ENCODE measurements around the gene GNB3. TPM values are rescaled to one million over a fixed set of nuclear protein-coding genes. Genes with fewer than 3 reads are reported as not detected.

GNB3 gene
- total RNA-seq, 1 donor: 1.7 TPM

DNA sequence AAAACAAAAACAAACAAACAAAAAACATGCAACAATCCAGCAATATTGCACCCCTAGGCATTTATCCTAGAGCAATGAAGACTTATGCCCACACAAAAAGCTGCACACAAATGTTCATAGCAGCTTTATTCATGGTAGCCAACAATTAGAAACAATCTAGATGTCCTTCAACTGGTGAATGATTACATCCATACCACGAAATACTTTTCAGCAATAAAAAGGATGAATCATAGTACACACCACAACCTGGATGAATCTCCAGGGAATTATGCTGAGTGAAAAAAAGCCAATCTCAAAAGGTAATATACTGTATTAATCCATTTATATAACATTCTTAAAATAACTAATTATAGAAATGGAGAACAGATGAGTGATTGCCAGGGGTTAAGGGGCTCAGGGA is 33.6 kb upstream of the GNB3 start:
- no peak for DNase-seq (ENCODE audit: low read depth)
- no peak overlapping the region for H3K4me3 ChIP-seq (ENCODE audit: low read depth, low read length)
- TF ChIP-seq, protein P1, sequence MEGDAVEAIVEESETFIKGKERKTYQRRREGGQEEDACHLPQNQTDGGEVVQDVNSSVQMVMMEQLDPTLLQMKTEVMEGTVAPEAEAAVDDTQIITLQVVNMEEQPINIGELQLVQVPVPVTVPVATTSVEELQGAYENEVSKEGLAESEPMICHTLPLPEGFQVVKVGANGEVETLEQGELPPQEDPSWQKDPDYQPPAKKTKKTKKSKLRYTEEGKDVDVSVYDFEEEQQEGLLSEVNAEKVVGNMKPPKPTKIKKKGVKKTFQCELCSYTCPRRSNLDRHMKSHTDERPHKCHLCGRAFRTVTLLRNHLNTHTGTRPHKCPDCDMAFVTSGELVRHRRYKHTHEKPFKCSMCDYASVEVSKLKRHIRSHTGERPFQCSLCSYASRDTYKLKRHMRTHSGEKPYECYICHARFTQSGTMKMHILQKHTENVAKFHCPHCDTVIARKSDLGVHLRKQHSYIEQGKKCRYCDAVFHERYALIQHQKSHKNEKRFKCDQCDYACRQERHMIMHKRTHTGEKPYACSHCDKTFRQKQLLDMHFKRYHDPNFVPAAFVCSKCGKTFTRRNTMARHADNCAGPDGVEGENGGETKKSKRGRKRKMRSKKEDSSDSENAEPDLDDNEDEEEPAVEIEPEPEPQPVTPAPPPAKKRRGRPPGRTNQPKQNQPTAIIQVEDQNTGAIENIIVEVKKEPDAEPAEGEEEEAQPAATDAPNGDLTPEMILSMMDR (IDR thresholded peaks at IDR 0.05; ENCODE audit: insufficient read depth, low read depth, low read length): no peak

DNA sequence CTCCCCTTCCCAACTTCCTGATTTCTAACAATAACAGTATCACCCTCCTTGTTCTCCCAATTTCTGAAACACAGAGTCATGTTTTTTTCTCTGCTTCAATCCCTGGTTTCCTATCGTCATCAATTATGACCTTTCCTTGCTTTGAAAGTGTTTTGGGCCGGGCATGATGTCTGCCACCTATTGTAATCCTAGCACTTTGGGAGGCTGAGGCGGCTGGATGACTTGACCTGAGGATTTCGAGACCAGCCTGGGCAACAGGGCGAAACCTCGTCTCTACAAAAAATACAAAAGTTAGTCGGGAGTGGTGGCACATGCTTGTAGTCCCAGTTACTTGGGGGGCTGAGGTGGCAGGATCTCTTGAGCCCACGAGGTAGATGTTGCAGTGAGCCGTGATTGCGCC is 31.7 kb upstream of the GNB3 start:
- DNase-seq (ENCODE audit: low read depth): no peak
- TF ChIP-seq, protein P1 (IDR thresholded peaks at IDR 0.05; ENCODE audit: insufficient read depth, low read depth, low read length): no peak

DNA sequence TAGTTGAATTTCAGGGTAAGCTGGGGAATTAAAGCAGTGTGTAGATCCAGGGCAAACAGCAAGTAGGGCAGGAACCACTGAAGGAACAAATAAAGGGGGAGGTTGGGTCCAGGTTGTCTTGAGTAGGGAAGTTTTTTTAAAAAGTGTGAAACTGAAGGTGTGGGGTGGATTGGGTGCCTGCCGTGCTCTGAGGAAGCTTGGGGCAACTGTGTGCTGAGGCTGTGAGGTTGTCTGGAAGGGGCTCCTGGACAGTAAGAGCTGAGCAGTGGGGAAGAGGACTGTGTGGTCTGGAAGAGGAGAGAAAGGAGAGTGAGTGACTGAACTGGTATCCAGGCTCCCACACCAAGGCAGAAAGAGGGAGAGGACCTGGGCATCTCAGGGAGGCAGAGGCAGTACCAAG is 30.0 kb upstream of the GNB3 start:
- no peak overlapping the region for H3K4me3 ChIP-seq (ENCODE audit: low read depth, low read length)
- TF ChIP-seq, protein P1 (IDR thresholded peaks at IDR 0.05; ENCODE audit: insufficient read depth, low read depth, low read length): no peak
- DNase-seq (ENCODE audit: low read depth): no peak

More for the DNA sequence above, 31.7 kb upstream of the GNB3 start:
- H3K4me3 ChIP-seq (ENCODE audit: low read depth, low read length): no peak overlapping the region

DNA sequence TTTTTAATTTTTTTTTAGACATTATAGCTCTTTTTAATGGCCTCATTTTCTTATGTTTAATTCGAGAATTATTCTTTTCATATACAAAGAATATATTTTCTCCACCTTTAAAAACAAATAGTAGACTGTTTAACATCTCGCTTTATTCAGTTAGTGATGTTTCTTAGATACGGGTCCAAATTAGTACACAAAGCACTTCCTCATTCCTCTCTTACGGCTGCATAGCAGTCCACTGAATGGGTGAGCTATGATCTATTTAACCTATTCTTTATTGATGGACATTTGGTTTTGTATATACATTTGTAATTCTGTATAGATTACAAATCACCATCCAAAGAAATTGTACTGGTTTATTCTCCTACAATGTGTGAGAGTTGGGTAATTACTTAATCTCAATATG is 27.4 kb upstream of the GNB3 start:
- DNase-seq (ENCODE audit: low read depth): no peak
- no peak overlapping the region for H3K4me3 ChIP-seq (ENCODE audit: low read depth, low read length)
- TF ChIP-seq, protein P1 (IDR thresholded peaks at IDR 0.05; ENCODE audit: insufficient read depth, low read depth, low read length): no peak

DNA sequence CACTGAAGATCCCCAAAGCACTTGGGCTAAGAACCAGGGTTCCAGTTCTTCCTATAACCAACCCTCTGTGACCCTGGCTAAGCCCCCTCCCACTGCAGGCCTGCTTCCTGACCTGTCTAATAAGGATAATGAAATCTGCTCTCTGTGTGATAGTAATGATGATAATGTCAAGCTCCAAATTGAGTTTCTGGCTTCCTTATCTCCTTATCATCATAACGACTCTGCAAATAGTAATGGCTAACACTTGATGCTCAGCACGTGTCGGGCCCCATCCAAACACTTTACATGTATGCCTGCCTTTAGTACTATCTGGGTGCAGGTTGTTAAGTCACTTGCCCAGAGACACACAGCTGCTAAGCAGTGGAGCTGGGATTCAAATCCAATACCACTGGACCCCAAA is 24.1 kb upstream of the GNB3 start:
- DNase-seq (ENCODE audit: low read depth): no peak
- H3K4me3 ChIP-seq (ENCODE audit: low read depth, low read length): no peak overlapping the region
- TF ChIP-seq, protein P1 (IDR thresholded peaks at IDR 0.05; ENCODE audit: insufficient read depth, low read depth, low read length): no peak

DNA sequence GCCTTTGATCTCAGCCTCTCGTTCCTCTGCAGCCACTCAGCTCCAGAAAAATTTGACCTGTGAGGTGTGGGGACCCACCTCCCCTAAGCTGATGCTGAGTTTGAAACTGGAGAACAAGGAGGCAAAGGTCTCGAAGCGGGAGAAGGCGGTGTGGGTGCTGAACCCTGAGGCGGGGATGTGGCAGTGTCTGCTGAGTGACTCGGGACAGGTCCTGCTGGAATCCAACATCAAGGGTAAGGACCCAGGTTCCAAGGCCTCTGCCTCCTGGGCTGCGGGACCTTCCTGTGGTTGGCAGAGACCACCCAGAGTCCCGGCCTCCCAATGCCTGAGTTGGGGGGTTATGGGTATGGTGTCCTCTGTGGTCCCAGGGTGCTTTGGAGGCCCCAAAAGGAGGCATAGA is 23.6 kb upstream of the GNB3 start:
- H3K4me3 ChIP-seq (ENCODE audit: low read depth, low read length): no peak overlapping the region
- DNase-seq (ENCODE audit: low read depth): no peak
- TF ChIP-seq, protein P1 (IDR thresholded peaks at IDR 0.05; ENCODE audit: insufficient read depth, low read depth, low read length): no peak

DNA sequence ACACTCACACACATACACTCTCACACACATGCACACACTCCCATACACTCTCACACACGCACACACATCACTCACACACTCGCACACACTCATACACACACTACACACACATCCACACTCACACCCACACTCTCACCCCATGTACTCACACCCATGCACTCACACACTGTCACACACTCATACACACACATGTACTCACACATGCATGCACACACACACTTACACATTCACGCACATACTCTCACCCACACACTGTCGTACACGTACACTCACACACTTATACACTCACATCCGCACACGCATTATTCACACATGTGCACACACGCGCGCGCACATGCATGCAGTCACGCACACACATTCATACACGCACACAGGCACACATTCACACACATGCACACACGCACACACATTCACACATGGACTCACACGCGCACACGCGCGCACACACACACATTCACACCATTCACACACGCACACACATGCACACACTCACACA is 23.0 kb upstream of the GNB3 start:
- DNase-seq (ENCODE audit: low read depth): no peak
- TF ChIP-seq, protein P1 (IDR thresholded peaks at IDR 0.05; ENCODE audit: insufficient read depth, low read depth, low read length): no peak
- no peak overlapping the region for H3K4me3 ChIP-seq (ENCODE audit: low read depth, low read length)
